Measurements from ENCODE around the gene MED13L.

DNA sequence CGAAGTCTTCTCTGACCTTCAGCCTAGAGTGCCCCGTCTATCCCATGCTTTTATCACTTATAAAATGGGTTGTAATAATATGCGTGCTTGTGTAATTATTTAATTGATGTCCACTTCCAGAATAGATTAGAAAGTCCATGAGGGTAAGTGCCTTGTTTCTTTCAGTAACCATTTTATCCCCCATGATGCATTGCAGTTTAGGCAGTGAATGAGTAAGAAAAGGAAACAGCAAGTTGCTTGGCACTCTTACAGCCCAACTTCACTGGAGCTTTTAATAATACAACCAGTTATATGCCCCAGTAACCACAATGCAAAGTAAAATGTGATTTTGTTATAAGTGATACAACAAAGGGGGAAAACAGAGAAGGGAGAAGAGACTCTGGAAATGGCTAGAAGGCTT is 287.3 kb downstream of the MED13L start:
- no peak for TF ChIP-seq NFRKB (IDR thresholded peaks at IDR 0.05)
- no peak for TF ChIP-seq SUZ12 (IDR thresholded peaks at IDR 0.05)
- TF ChIP-seq, protein P1, sequence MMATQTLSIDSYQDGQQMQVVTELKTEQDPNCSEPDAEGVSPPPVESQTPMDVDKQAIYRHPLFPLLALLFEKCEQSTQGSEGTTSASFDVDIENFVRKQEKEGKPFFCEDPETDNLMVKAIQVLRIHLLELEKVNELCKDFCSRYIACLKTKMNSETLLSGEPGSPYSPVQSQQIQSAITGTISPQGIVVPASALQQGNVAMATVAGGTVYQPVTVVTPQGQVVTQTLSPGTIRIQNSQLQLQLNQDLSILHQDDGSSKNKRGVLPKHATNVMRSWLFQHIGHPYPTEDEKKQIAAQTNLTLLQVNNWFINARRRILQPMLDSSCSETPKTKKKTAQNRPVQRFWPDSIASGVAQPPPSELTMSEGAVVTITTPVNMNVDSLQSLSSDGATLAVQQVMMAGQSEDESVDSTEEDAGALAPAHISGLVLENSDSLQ (IDR thresholded peaks at IDR 0.05) = no peak
- TF ChIP-seq HDGF (IDR thresholded peaks at IDR 0.05; ENCODE audit: borderline replicate concordance) = no peak
- no peak for TF ChIP-seq CTBP1 (IDR thresholded peaks at IDR 0.05; ENCODE audit: borderline replicate concordance)
- no peak for TF ChIP-seq ZNF384 (IDR thresholded peaks at IDR 0.05)
- no peak for TF ChIP-seq SP1 (IDR thresholded peaks at IDR 0.05)
- TF ChIP-seq TARDBP (IDR thresholded peaks at IDR 0.05) = no peak
- no peak for TF ChIP-seq FOXA1 (IDR thresholded peaks at IDR 0.05)
- no peak for TF ChIP-seq FOXK2 (IDR thresholded peaks at IDR 0.05)
- TF ChIP-seq FOXM1 (IDR thresholded peaks at IDR 0.05; ENCODE audit: borderline replicate concordance) = no peak
- TF ChIP-seq ARNT (IDR thresholded peaks at IDR 0.05) = no peak
- no peak for TF ChIP-seq LEF1 (IDR thresholded peaks at IDR 0.05; ENCODE audit: borderline replicate concordance)

Measured in HEK293T (cell line).